ENCODE results near the gene ELP5. TPM values are rescaled to one million over a fixed set of nuclear protein-coding genes. Genes with fewer than 3 reads are reported as not detected.

ELP5 gene
- total RNA-seq, 1 donor from 2014 or later = 20.0 TPM

DNA sequence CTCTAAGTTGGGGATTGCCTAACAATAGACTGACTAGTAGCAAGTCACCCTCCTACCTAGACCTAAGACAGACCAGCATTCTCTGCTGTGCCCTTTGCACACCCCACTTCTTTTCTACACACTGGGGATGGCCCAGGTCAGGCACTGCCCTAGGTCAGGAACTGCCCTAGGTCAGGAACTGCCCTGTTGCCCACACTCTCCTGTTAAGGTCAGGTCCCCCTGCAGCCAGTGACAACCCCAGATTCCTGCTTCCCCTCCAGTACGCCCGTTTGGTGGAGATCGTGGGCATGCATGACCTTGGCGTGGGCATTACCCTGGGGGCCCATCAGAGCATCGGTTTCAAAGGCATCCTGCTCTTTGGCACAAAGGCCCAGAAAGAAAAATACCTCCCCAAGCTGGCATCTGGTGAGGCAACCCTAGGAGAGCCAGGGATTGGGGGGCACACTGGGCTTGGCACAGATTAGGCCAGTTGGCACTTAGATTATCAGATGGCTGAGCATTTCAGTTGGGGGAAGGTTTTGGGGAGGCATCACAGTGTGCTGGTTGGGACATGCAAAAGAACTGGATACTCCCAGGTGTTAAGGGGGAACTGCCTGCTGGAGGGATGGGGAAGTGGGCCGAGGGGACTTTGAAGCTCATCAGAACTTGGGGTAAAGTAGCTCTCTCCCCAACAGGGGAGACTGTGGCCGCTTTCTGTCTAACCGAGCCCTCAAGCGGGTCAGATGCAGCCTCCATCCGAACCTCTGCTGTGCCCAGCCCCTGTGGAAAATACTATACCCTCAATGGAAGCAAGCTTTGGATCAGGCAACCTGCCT lies 30.5 kb upstream of the ELP5 start:
- peaks cover 29% of the 10 kb centered on the region for H3K36me3 ChIP-seq (ENCODE audit: control insufficient read depth, insufficient read depth, low read length)
- FAIRE-seq = peak; percentile 13
- DNase-seq (ENCODE audit: low read depth) = no peak
- H3K4me3 ChIP-seq (ENCODE audit: low read depth, low read length) = no peak overlapping the region
- no peaks in the 10 kb centered on the region for H3K27me3 ChIP-seq (ENCODE audit: control insufficient read depth, insufficient read depth, low read length)
- TF ChIP-seq, protein P1, sequence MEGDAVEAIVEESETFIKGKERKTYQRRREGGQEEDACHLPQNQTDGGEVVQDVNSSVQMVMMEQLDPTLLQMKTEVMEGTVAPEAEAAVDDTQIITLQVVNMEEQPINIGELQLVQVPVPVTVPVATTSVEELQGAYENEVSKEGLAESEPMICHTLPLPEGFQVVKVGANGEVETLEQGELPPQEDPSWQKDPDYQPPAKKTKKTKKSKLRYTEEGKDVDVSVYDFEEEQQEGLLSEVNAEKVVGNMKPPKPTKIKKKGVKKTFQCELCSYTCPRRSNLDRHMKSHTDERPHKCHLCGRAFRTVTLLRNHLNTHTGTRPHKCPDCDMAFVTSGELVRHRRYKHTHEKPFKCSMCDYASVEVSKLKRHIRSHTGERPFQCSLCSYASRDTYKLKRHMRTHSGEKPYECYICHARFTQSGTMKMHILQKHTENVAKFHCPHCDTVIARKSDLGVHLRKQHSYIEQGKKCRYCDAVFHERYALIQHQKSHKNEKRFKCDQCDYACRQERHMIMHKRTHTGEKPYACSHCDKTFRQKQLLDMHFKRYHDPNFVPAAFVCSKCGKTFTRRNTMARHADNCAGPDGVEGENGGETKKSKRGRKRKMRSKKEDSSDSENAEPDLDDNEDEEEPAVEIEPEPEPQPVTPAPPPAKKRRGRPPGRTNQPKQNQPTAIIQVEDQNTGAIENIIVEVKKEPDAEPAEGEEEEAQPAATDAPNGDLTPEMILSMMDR (IDR thresholded peaks at IDR 0.05; ENCODE audit: insufficient read depth, low read length, severe bottlenecking) = no peak

DNA sequence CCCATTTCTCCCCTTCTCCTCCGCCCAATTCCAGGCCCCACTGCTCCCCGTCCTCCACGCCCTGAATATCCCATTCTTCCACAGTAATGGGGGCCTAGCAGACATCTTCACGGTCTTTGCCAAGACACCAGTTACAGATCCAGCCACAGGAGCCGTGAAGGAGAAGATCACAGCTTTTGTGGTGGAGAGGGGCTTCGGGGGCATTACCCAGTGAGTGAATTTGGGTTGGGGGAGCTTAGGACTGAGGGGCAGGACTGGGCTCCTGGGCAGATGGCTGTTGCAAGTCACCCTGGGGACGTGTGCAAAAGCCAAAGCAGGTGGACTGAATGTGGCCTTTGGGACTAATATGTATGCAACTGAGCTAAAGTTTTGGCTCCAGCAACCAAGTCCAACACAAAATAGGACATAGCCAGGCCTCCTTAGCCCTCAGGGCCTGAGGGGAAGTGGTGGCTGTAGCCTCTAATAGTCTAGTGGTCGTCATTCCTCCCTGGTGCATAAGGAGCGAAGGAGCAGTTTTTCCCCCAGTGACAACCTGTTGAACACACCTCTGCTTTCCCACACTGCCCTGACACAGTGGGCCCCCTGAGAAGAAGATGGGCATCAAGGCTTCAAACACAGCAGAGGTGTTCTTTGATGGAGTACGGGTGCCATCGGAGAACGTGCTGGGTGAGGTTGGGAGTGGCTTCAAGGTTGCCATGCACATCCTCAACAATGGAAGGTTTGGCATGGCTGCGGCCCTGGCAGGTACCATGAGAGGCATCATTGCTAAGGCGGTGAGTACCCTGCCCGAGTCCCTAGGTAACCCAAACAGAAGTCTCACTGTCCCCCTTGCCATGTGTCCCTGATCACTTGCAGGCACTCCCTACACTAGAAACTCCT lies 29.7 kb upstream of the ELP5 start:
- H3K27me3 ChIP-seq (ENCODE audit: control insufficient read depth, insufficient read depth, low read length) = no peaks in the 10 kb centered on the region
- no peak overlapping the region for H3K4me3 ChIP-seq (ENCODE audit: low read depth, low read length)
- no peak for DNase-seq (ENCODE audit: low read depth)
- H3K36me3 ChIP-seq (ENCODE audit: control insufficient read depth, insufficient read depth, low read length) = peaks cover 32% of the 10 kb centered on the region
- peak; percentile 62 for FAIRE-seq
- TF ChIP-seq, protein P1 (IDR thresholded peaks at IDR 0.05; ENCODE audit: insufficient read depth, low read length, severe bottlenecking) = no peak

DNA sequence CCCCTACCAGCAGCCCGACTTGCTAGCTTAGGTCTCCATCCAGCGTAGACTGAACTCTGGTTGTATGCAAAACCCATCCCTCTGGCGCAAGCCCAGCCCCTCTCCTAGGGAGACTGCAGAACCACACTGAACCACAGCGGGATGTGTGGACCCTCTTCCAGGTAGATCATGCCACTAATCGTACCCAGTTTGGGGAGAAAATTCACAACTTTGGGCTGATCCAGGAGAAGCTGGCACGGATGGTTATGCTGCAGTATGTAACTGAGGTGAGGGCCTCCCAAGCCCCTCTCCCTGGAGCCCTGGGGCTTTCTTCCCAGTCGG lies 29.1 kb upstream of the ELP5 start:
- no peaks in the 10 kb centered on the region for H3K27me3 ChIP-seq (ENCODE audit: control insufficient read depth, insufficient read depth, low read length)
- TF ChIP-seq, protein P1 (IDR thresholded peaks at IDR 0.05; ENCODE audit: insufficient read depth, low read length, severe bottlenecking) = no peak
- DNase-seq (ENCODE audit: low read depth) (no peak), FAIRE-seq (no peak)
- no peak overlapping the region for H3K4me3 ChIP-seq (ENCODE audit: low read depth, low read length)
- H3K36me3 ChIP-seq (ENCODE audit: control insufficient read depth, insufficient read depth, low read length) = peaks cover 37% of the 10 kb centered on the region

DNA sequence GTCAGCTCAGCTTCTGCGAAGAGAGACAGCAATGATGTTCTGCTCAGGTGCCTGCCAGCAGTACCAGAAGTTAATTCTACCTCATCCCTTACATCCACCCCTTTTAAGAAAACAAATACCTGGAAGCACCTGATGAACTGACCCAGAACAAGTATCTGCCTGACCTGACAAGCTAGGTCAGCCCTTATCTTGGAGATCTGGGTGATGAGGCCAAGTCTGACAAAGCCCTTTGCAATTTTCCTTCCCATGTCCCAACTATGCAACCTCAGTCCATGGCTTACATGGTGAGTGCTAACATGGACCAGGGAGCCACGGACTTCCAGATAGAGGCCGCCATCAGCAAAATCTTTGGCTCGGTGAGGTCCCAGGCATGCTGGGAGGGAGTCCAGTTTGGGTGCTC lies 28.6 kb upstream of the ELP5 start:
- TF ChIP-seq, protein P1 (IDR thresholded peaks at IDR 0.05; ENCODE audit: insufficient read depth, low read length, severe bottlenecking) = no peak
- no peak overlapping the region for H3K4me3 ChIP-seq (ENCODE audit: low read depth, low read length)
- DNase-seq (ENCODE audit: low read depth) (peak; percentile 28), FAIRE-seq (no peak)
- H3K36me3 ChIP-seq (ENCODE audit: control insufficient read depth, insufficient read depth, low read length) = peaks cover 38% of the 10 kb centered on the region
- H3K27me3 ChIP-seq (ENCODE audit: control insufficient read depth, insufficient read depth, low read length) = no peaks in the 10 kb centered on the region

DNA sequence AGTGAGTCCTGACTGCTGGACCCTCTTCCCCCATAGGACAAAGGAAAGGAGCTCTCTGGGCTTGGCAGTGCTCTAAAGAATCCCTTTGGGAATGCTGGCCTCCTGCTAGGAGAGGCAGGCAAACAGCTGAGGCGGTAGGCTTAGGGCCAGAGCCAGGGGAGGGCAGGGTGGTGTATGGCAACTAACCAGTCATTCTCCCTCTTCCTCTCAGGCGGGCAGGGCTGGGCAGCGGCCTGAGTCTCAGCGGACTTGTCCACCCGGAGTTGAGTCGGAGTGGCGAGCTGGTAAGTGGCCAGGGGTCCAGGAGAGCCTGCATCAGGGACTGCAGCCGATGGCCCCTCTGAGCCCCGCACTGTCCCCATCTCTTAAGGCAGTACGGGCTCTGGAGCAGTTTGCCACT lies 27.9 kb upstream of the ELP5 start:
- no peak overlapping the region for H3K4me3 ChIP-seq (ENCODE audit: low read depth, low read length)
- FAIRE-seq (no peak), DNase-seq (ENCODE audit: low read depth) (no peak)
- TF ChIP-seq, protein P1 (IDR thresholded peaks at IDR 0.05; ENCODE audit: insufficient read depth, low read length, severe bottlenecking) = no peak
- no peaks in the 10 kb centered on the region for H3K27me3 ChIP-seq (ENCODE audit: control insufficient read depth, insufficient read depth, low read length)
- H3K36me3 ChIP-seq (ENCODE audit: control insufficient read depth, insufficient read depth, low read length) = peaks cover 38% of the 10 kb centered on the region
